Nucleus accumbens (tissue), 56 donors: ENCODE measurements around the gene CDK12.

Experiments used
- DNase-seq, 56 donors: peaks; one replicate each; lab custom pipeline; 2025; lab: John Stamatoyannopoulos, UW

The CDK12 gene

DNA sequence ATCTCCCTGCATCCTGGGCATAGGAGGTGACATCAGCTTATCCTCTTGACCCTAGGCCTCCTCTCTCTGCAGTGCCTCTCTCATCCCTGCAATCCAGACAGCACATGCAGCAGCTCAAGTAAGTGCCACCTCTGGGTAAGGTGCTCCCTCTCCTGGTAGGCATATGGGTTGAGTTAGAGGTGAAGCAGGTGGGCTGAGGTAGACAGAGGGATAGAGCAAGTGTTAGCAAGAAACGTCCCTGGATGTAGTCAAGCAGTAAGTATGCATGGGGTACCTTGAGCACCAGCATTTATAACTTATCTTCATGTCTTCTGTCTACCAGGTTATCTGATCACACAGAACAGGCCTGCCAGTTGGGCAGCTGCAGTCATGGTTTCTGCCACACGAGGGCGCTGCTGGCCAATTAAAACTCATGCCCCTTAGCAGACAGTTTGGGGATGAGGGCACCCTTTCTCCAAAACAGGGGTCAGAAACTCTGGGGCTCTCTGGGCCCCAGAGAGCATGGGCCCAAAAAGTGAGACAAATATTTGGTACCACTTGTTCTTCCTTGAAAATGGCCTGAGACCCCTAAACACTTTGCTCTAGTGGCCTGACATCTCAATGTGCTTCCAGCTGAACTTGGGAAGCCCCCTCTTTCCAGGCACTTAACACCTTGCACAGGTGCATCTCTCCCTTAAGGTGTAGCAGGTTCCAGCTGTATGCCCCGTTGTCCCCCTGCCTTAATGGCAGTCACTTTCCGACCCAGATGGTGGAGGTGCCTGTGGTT, 86.6 kb downstream of the CDK12 start:
- peak in 30 of 56 donors; percentile 4 to 79 (median 34) for DNase-seq

DNA sequence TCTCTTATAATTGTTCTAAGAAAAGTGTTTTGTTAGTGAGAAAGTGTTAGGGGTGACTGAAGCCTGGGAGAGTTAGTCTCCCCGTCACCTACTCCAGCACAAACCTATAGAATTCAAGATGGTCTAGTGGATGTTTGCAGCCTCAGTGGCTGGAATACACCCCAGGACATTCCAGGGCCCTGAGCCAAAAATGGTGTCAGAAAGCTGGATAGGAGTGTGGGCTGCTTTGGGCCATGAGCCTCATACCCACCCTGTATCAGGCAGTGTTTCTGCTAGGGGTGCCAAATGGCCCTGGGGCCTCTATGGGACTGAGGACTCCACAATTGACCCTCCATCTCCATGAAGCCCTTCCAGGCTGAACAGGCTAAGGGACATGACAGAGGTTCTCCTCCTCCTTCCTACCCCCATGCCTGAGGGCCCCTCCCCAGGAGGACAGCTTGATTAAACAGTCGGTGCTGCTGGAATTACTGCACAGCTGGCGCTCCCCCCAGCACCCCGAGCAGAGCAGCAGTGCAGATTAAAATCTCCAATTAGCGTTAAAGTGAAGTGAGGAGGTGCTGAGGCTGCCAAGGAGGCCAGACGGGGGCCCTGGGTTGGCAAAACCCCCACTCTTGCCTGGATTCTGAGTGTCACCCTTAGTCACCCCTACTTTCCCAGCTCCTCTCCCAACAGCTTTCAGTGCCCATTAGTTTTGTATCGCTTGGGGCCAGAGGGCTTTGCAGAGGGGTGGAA, 87.4 kb downstream of the CDK12 start:
- DNase-seq = no peak

- DNase-seq = no peak
Measured at GRCh38 chr17:39549747-39550573, 88.7 kb downstream of the CDK12 start.

GRCh38 chr17:39551879-39552278, 90.6 kb downstream of the CDK12 start:
- DNase-seq = peak in 1 of 56 donors; percentile 9

DNA sequence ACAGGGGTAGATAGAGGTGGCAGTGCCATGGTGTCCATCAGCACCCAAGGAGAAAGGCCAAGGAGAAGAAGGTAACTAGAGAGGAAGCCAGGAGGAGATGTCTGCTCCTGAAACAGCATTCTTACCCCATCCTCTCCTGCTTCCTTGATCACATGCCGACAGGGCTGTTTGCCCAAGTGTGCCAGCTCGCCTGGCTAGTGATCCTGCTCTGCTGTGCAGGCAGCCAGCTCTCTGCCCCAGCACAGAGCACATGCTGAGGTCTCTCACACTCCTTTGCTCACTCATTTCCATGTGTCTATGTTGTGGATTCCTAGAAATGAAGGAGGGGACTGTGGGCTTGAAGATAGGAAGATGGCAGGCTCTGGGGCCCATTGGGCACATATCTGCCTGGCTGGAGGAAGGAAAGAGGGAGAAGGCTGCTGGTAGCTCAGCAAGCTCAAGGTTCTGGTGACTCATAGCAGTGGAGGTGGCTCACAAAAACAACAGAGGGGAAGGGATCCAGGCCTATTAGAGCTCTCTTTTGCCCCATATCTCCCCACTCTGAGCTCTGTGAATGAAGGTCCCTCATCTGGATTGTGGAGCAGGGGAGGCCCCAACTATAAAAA, 92.2 kb downstream of the CDK12 start:
- DNase-seq = peak in 13 of 56 donors; percentile 12 to 65 (median 33)

DNA sequence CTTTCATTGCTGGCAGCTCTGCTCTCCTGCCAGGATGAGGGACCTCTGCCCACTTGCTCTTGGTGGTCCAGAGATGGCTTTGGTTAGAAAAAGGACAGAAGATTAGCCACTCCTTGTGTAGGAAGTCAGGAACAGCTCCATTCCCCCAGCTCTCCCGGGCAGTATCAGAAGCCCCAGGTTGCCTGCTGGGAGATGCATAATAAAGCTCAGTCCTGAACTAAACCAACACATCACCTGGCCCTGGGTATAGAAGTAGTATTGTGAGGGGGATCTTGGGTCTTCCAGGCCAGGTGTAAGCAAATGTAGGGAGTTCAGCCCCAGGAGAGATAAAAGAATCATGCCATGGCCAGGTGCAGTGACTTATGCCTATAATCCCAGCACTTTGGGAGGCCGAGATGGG, 94.1 kb downstream of the CDK12 start:
- DNase-seq = no peak

DNA sequence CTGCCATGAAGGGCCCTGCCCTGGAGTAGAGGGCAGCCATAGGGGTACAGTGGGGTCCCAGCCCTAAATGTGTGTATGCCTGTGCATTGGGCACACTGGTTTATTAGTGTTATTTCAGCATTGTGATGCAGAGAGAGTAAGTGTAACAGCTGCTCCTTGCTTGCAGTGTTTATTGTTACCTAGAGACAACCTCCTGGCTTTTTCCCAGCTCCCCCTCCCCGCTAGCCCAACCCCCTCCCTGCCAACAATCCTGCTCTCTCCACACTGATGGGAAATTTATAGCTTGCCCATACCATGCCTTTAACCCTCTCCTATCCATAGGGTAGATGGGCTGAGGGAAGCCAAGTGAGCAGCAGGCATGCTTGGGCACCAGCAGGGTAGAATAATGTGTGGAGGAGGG, 95.1 kb downstream of the CDK12 start:
- no peak for DNase-seq

GRCh38 chr17:39562395-39562794, 101.1 kb downstream of the CDK12 start:
- DNase-seq = no peak

DNA sequence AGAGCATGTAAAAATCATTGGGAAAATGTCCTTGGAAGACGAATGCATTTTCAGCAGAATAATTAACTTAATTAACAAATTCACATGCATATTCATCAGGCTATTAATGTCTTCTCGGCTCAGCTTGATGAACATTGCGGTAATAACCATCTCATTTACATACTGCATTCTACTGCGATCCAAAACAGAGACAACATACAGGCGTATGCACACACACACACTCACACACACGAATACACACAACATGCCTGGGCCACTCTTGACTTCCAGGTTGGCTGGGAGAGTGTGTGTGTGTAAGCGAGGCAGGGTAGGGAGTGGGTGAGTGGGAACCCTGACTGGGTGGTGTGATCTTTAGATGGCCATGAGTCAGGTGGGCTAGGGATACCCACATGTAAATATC, 101.7 kb downstream of the CDK12 start:
- peak in 1 of 56 donors; percentile 22 for DNase-seq

- peak in 34 of 56 donors; percentile 13 to 81 (median 37) for DNase-seq
Measured at GRCh38 chr17:39563476-39563875, 102.2 kb downstream of the CDK12 start.

DNA sequence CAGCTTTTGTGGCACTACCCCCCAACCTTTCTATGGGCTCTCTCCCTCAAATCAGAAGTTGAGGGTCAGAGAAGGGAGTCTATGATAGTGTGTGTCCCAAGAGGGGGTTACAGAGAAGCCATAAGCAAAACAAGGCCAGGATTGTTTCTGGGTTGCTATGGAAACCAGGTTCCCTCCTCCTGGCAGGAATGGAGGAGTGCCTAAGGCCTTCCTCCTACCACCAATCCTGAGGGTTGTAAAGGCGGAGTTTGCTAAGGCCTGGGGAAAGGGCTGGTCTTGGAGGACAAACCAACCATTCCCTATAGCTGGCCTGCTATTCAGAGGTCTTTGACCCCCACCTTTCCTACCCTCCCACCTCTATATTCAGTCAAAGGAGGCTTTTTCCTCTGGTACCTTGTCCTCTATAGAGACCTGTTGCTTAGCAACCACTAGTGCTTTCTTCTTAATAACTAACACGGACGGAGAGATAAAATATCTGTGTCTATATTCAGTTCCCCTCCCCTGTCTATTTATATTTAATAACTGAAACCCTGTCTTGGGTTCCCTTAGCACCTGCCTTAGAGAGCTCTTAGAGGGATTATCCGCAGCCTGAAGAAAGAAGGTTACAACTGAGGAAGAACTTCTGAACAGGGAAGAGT, 103.0 kb downstream of the CDK12 start:
- DNase-seq = peak in 16 of 56 donors; percentile 6 to 36 (median 16)

- DNase-seq = no peak
Measured at GRCh38 chr17:39566094-39566850, 105.0 kb downstream of the CDK12 start.

GRCh38 chr17:39568702-39569101, 107.4 kb downstream of the CDK12 start:
- peak in 7 of 56 donors; percentile 6 to 30 (median 19) for DNase-seq

GRCh38 chr17:39569126-39569525, 107.8 kb downstream of the CDK12 start:
- no peak for DNase-seq

GRCh38 chr17:39572121-39572520, 110.8 kb downstream of the CDK12 start:
- peak in 1 of 56 donors; percentile 4 for DNase-seq

DNA sequence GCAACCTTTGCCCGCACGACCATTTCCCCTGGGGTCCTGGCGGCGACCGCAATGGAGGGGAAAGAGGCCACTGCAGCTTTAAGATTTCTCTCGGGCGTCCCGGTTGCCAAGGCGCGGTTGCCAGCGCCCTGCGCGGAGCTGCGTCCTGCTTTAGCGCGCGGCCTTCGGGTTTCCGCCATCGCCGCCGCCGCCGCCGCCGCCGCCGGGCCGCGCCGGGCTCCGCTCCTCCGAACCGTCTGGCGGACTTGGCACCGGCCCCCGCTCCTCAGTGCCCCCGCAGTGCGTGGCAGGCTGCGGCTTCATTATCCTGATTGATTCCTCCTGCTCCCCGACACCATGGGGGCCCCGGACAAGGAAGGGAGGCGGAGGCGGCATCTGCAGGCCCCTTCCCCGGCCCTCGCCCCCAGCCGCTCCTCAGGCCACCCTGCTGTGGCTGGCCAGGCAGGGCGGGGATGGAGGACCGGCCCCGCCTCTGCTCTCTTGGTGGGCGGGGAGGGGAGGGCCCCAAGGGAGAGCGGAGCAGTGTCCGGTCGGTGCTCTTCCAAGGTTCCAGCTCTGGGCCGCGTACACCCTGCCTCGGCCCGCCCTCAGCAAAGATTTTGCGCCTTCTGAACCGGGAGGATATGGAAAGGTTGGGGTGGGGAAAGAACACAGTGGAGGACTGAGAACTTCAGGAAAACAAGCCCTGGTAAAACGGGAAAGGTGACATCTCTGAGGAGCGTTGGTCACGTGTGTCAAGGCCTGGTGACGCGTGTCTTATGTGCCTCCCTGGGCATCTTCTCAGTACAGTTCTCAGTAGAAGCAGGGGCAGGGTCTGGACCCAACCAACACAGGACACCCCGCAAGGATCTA, 112.4 kb downstream of the CDK12 start:
- peak in 37 of 56 donors; percentile 8 to 74 (median 48) for DNase-seq

DNA sequence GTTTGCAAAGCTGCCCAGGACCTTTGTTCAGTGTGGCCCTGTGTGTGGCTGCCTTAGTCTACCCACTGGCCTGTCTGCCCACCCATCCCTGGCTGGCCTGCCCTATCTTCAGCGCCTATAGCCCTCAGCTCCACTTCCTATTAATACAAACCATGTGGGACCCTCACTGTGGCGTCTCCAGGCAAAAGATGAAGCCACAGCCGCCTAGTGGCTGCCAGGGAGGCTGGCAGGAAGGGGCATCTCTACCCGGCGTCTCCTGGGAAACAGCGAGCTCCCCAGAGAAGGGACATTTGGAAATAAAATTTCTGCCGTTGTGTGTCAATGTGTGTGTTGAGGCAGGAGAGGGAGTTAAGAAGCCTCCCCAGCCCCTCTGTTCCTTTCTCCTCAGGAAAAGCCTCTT, 114.9 kb downstream of the CDK12 start:
- peak in 15 of 56 donors; percentile 3 to 51 (median 19) for DNase-seq

GRCh38 chr17:39578272-39578671, 117.0 kb downstream of the CDK12 start:
- DNase-seq = no peak
